Measurements from ENCODE around the gene HEG1.
"Not testable (repeated sequence)": the region's sequence is repeated elsewhere in the genome, so short reads cannot be mapped to it uniquely, and the experiment has no call there.

Gene HEG1

DNA sequence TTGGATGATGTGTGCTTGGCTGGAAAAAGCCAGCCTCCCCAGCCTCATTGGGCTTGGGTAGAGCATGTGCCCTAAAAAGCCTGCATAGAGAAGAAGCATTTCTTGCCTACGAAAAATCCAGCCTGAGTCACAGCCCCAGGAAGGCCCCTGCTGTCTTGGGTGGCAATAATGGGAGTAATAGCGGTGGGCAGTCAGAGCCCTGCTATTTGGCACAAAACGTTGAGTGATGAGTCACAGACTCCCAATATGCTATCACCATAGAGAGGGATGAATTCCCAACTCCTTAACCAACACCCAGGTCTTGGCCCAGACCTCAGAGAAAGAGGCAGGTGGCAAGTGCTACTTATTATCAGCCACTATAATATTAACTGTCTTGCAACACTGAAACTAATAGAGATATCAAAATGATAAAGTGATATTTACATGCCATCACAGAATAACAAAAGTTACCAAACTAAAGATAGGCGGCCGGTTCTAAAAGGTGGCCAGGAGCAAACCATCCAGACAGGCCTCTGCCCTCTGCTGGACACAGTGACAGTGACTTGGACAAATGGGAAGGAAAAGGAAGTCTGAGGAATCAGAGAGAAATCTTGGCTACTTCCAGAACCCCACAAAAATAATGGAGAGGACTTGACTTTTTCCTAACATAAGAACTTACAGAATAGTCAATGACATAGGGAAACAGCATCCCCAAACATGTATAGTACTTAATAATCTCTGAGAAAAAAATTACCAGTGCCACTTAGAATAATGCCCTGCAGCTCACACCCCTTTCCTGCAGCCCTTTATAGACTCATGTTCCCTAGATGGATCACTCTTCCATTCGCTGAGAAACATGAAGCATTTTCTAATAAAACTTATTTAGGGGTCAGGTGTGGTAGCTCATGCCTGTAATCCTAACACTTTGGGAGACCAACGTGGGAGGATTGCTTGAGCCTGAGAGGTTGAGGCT lies 69.3 kb downstream of the HEG1 start:
- no peak for DNase-seq (ENCODE audit: low read depth, low spot score)

DNA sequence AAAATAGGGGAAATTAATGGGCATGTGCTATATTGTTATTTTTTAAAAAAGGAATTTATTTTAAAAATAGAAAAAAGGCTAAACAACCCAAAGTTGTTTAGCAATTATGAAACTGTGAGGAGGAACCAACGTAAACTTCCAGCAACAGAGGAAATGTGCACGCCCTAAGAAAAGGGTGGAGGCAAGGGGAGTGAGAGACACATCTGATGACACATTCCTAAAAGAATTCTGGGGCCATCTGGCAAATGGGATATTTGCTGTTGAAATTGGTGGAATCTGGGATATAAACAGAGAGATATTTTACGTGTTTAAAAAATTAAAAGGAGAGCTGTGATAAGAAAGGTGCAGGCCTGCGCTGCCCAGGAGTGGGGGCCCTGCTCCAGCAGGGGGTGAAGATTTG lies 70.4 kb downstream of the HEG1 start:
- no peak for DNase-seq (ENCODE audit: low read depth, low spot score)

DNA sequence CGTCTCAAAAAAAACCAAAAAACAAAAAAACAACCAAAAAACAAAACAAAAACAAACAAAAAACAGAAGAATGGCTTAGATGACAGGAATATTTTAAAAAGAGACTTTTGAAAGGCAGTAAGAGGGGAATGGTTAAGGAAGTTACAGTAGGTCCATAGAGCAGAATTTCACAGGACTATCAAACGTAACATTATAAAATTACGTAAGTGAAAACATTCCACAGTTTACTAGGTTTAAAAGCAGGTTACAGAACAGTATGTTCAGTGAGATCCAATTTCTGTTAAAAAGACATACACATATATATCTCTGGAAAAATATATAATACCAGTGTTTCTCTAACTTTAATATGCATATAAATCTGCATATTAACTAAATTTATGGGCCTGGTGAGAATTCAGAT lies 71.0 kb downstream of the HEG1 start:
- DNase-seq (ENCODE audit: low read depth, low spot score), result no peak

DNA sequence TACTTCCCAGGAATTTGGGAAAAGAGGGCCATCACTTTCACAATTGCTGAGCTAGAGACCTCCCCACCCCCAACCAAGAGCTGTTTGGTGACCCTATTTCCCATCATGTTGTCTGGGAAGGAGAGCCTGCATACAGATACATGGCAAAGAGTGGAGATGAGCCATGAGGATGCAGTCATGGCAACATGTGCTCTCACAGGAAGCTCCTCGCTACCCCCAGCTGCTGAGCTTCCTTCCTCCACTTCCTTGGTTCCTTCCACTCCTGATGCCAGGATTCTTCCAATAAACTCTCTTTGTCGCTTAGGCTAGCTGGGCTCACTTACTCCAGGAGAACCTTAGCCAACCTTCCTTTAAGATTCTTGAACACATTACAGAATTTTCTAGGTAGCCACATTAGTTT lies 72.9 kb downstream of the HEG1 start:
- DNase-seq (ENCODE audit: low read depth, low spot score), result no peak

DNA sequence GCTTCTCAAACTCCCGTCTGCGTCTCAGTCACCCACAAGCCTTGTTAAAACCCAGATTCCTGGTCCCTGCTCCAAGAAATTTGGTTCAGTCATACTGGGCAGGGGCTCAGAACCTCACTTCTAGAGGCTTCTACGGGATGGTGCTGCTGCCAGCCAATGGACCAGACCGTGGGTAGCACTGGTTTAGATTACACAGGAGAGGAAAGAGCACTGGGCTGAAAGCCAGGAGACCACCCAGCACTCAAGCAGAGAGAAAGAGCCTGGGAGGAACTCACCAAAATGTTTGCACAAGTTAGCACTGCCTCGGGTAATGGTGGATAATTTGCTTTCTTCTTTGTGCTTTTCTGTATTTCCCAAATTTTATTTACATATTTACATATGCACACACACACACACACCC lies 74.3 kb downstream of the HEG1 start:
- no peak for DNase-seq (ENCODE audit: low read depth, low spot score)

DNA sequence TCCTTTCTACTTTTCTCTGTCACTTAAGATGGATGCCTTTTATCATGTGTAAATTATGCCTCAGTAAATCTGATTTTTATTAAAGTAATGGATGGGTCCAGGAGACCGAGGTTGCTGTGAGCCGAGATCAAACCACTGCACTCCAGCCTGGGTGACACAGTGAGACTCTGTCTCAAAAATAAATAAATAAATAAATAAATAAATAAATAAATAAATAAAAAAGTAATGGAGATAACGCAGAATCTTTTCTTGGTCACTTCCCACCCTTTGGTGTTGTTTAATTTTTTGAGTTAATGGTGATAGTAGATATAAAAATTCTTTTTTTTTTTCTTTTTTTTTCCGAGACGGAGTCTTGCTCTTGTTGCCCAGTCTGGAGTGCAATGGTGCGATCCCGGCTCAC lies 77.2 kb downstream of the HEG1 start:
- DNase-seq (ENCODE audit: low read depth, low spot score), result no peak

DNA sequence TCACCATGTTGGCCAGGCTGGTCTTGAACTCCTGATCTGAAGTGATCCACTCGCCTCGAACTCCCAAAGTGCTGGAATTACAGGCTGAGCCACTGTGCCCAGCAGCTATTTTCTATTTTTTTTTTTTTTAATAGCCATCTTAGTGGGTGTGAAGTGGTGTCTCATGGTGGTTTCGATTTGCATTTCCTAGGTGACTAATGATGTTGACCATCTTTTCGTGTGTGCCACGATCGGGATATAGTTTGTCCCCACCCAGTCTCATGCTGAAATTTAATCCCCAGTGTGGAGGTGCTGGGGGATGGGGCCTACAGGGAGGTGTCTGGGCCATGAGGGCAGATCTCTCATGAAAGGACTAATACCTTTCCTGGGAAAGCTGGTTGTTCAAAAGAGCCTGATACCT lies 79.4 kb downstream of the HEG1 start:
- DNase-seq (ENCODE audit: low read depth, low spot score), result no peak

DNA sequence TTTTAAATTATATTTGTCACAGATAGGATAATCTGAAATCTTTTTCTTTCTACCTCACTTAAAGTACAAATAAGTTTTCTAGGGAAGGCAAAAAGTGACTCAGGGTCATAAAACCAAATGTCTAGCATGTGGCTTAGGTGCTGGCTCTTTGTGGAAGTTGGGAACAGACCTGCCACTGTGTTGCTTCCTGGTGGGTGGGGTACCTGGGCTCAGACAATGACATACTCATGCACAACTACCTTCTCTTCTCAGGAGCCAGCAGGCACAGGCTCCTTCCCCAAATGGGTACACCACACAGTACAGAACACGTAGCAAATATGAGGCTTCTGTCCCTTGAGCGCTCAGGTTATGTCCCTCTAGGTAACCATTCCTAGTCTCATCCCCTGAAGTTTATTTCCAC lies 81.1 kb downstream of the HEG1 start:
- DNase-seq (ENCODE audit: low read depth, low spot score), result no peak

DNA sequence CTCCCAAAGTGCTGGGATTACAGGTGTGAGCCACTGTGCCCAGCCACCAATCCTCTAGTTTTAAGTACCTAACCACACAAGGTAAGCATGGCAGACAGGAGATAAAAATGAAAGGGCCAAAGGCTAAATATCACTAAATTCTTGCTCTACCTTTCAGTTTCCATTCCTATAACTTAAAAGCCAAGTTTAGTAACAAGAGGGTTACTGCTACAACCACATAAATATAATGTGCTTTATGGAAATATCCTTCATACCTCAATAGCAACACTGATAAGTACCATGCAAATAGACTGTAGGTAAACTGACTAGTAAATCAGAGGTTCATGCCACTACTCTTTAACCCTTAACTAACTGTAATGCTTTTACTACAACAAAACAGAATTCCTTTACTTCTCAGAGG lies 82.5 kb downstream of the HEG1 start:
- DNase-seq (ENCODE audit: low read depth, low spot score), result no peak

DNA sequence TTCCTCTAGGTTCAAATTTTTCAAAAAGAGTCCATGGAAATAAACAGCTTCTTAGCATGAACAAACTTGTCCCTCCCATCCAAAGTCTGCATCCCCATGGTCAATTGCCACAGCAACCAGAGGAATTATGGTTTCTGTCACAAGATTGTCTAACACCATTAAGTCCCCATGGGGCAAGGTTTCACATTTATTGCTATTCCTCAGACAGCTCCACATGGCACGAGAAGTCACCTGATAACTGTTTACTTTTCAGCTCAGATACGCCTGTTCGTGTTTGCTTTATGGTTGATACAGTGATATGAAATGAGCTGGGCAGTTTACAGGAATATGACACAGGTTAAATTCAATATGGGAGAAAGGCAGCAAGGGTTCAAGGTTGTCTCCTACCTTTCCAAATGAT lies 83.3 kb downstream of the HEG1 start:
- DNase-seq (ENCODE audit: low read depth, low spot score), result no peak

DNA sequence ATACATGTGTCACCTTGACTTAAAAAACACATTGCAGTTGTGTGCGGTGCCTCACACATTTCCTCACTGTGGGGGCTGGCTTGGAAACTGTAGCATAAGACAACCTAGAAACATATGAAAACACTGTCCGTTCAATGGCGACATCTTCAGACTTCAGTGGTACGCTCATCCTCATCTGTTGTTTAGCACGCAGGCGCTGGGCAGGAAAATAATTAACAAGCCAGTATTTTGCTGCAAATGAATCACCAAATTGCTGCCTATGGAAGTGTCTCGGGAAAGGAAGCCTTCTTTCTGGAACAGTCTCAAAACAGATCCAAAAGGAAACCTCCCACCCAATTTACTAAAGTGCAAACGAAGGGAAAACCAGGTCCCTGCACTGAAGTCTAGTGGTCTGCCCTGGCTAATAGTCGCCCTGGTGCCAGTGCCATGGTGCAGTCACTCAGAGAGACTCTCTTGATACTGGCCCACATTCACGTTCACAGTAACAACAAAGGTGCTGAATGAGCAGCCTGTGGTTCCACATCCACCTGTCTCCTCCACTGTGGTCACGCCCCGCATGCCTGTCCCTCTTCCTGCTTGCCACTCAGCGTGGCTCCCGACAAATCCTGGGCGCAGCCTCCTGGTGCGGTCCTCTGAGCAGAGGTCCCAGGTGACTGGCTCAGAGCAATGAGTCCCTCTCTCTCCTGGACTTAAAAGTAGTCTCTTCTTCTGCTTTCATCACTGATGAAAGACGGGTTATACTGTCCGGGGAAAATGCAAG lies 85.7 kb downstream of the HEG1 start:
- no peak for DNase-seq (ENCODE audit: low read depth, low spot score)

DNA sequence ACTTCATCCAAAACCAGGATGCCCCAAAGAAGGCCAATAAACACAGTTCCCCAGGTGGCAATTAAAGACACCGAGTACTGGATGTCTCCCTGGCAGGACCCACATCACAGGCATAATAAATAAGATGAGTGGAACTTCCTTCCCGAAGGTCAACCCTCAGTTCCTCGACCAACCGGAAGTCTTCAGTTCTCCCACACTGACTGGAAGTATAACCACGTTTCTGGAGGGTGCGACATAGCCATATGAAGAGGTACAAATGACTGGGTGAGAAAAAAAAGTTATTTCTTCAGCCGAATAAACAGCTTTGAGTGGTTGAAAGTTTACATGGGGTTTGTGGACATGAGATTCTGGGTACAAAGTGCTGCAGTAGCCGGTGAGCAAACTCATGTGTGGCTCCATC lies 86.6 kb downstream of the HEG1 start:
- no peak for DNase-seq (ENCODE audit: low read depth, low spot score)

DNA sequence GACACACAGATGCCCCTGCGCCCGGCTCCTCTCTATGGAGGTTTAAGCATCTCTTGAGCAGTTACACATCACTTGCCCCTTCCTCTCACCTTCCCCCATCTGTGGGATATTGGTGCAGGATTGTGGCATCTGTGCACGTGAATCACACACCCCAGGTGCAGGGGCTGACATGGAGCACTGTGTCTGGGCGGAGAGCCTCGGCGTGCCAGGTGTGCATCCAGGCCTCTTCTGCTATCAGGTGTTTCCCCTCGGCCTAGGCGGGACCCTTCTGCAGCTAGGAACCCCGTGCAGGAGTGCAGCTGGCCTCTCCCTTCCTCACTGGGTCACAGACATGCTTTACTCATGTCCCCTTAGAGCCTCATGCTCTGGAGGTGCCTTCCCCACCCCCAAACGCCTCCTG lies 87.8 kb downstream of the HEG1 start:
- no peak for DNase-seq (ENCODE audit: low read depth, low spot score)

DNA sequence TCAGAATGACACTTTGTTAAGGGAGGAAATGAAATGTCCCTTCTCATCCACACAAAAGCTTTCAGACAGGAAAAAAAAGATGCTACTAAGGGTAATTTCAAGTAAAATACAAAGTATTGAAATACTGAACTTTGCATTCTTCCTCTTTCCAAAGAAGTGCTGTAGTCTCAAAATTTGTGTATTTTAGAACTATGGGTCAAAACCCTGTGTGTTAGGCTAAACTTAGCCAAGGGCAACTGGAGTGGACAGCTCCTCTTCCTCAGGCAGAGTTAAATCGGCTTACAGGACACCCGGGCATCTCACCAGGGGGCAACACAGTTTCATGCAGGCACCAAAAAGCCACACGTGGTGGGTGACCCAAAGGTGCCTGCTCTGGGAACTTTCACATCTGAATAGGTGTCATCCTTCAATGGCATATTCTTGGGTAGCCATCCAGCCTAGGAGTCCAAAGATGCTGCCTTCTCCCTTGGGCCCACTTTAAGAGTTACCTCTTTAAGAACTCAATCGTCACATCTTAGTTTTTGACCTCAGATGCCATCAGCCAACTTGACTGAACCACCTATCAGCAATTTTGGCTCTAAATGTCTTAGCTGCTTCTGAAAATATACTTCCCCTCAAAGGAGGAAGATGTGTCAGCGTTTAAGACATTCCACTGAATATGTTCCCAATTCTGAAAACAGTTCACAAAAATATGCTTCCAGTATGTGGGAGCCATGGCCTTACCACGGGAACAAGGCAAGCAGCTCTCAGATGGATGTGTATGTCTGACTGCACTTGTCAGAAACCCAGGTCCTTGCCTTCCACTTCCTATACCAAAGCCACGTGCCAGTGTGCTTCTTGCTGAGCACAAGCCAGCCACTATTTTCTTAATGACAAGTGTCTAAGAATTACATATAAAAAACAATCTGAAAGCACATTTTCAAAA lies 89.0 kb downstream of the HEG1 start:
- no peak for DNase-seq (ENCODE audit: low read depth, low spot score)

DNA sequence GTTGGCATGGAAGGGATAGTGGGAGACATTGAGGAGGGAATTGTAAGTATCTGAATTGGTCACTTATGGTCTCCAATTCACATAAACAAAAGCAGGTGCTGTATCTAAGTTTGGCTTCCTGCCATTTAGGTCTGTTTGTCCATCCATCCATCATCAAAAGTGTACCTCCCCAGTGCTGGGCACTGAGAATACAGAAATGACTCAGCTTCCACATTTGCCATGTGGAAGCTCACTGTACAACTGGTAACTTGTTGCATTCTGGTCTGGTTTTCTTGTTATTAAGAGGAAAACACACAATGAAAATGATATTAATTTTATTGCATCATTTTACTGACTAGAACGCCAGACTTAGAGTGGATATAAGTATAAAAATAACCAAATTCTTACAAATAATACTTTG lies 90.4 kb downstream of the HEG1 start:
- no peak for DNase-seq (ENCODE audit: low read depth, low spot score)

DNA sequence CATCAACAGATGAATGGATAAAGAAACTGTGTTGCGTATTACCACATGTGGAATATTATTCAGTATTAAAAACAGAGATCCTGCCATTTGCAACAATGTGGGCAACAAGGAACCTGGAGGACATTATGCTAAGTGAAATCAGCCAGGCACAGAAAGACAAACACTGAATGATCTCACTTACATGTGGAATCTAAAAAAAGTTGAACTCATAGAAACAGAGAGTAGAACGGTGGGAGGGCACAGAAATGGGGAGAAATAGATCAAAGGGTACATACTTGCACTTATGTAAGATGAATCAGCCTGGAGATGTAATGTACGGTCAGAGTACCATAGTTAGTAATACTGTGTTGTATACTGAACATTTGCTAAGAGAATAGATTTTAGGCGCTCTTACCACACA lies 91.4 kb downstream of the HEG1 start:
- DNase-seq (ENCODE audit: low read depth, low spot score), result no peak

DNA sequence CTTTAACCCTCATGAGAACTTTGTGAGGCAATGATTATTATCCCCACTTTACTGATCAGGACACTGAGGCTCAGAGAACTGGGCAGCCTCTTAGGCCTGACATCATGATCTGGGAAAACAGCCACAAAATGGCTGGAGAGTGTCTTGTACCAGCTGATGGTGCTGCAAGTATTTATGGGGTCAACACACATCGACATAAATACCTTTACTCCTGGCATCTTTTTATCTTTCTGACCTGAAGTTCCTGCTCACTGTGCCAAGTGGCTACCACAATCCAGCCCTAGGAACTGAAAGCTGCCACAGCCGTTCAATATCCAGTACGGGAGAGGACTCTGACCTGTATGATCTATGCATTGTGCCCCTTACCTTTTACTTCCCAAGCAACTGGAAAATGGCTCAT lies 92.0 kb downstream of the HEG1 start:
- no peak for DNase-seq (ENCODE audit: low read depth, low spot score)

DNA sequence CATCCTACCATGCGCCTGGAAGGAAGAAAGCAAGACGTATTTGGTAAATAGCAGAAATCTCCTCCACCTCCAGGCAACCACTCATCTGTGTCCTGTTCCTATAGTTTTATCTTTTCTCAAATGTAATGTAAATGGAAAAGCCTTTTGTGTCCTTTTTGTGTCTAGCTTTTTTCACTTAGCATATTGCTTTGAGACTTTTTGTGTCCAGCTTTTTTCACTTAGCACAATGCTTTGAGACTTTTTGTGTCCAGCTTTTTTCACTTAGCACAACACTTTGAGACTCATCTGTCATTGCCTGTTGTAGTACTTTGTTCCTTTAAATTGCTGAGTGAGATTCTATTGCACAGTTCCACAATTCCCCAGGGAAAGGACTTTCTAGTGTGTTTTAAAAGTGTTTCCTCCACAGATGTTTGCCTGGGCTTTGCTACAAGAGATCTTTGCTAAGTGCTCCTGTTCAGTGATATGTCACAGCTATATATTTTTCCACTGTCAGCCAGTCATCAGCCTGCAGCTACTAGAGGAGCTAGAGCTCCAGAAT lies 93.3 kb downstream of the HEG1 start:
- no peak for DNase-seq (ENCODE audit: low read depth, low spot score)

DNA sequence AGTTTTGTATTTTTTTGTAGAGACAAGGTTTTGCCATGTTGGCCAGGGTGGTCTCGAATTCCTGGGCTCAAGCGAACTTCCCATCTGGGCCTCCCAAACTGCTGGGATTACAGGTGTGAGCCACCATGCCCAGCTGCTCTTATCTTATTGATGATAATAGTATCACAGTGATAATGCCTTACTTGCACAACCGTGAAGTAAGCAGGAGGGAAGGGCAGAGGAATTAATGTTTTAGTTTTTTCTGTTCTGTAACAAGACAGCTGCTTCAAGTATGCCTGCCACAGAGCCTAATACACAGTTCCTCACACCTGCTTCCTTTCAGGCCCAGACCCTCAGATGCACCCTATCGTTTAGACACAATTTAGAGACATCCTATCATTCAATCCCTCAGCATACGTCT lies 95.1 kb downstream of the HEG1 start:
- DNase-seq (ENCODE audit: low read depth, low spot score), result no peak

DNA sequence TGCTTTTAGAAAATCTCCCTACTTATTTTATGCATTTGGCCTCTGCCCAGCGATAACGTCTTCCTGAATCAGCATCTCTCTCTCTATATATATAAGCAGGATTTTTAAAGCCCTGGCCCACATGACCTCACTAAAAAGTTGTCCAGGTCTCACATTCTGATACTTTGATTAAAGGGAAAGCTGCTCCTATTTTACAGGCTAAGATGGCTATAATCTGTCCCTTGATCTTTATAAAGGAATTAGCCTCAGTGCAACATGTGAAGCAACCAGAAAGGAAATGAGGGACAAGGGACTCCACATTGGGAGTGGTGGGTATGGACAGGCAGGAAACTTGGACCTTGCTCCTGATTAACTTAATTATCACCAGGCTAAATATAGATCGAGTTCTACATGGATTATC lies 95.7 kb downstream of the HEG1 start:
- DNase-seq (ENCODE audit: low read depth, low spot score), result no peak

DNA sequence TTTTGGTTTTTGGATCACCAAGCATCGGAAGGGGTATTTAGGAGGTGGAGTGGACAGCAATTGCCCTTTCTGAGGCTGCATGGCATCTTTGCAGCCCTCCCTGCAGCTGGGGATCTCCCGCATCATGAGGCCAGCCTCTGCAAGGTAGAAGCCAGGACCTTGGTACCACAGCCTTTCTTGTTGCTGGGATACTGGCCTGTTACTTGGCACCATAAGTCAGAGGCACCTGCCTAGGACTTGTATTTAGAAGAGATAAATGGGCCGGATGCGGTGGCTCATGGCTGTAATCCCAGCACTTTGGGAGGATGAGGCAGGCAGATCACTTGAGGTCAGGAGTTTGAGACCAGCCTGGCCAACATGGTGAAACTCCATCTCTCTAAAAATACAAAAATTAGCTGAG lies 97.8 kb downstream of the HEG1 start:
- not testable (repeated sequence) for DNase-seq (ENCODE audit: low read depth, low spot score)
